ENCODE measurements around the gene YRDC.

Gene YRDC

GRCh38 chr1:37807555-37808368 is at the start of gene YRDC, which contains the start of gene C1orf122:
Gene YRDC (minus strand): TSS chr1:37808208. CDS start chr1:37808180, 28 bp downstream.
Gene C1orf122 (plus strand): TSS chr1:37807790. CDS start chr1:37808405, 615 bp downstream.
- Histone ChIP-seq H3K79me2 (ENCODE audit: low read length) (peaks cover 36% of the 10 kb centered on the region), H2AFZ (ENCODE audit: low read depth, low read length) (no peak within 1 kb of the TSS), H4K20me1 (ENCODE audit: insufficient read depth, low read length) (peaks cover 9% of the 10 kb centered on the region), H3K9ac (ENCODE audit: low read length) (peak within 1 kb of the TSS; percentile 90), H3K4me3 (ENCODE audit: low read length) (peak within 1 kb of the TSS; percentile 100), H3K27ac (ENCODE audit: low read length) (peak within 1 kb of the TSS; percentile 37), H3K36me3 (replicated peaks; ENCODE audit: low read depth, low read length) (peaks cover 24% of the 10 kb centered on the region), H3K27me3 (ENCODE audit: low read depth, low read length) (no peaks in the 10 kb centered on the region), H3K4me2 (ENCODE audit: low read length) (peak within 1 kb of the TSS; percentile 96), H3K9me3 (ENCODE audit: insufficient read depth, low read length) (no peaks in the 10 kb centered on the region), H3K4me1 (ENCODE audit: low read length) (peaks cover 13% of the 10 kb centered on the region)
- TF ChIP-seq EZH2phosphoT487 (IDR thresholded peaks at IDR 0.05; ENCODE audit: low read depth), result no peak
- TF ChIP-seq CTCF (IDR thresholded peaks at IDR 0.05; ENCODE audit: low read depth, low read length), result no peak

DNA sequence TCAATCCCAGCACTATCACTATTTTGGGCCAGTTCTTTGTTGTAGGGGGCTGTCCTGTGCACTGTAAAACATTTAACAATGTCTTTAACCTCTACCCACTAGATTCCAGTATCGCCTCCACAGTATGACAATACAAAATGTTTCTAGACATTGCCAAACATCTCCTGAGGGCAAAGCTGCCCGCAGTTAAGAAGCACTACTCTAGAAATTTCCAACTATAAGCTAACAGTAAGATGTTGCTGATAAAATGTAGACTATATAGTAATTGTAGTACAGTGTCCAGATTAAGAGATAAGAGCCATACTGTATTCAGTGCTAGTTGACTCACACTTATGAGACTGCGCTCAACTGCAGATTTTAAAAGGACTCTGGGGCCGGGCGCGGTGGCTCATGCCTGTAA is 46.4 kb upstream of the YRDC start:
- Histone ChIP-seq H3K9ac (ENCODE audit: low read length) (no peak overlapping the region), H3K9me3 (ENCODE audit: insufficient read depth, low read length) (no peaks in the 10 kb centered on the region), H3K79me2 (ENCODE audit: low read length) (peaks cover 56% of the 10 kb centered on the region), H4K20me1 (ENCODE audit: insufficient read depth, low read length) (no peaks in the 10 kb centered on the region), H2AFZ (ENCODE audit: low read depth, low read length) (no peak overlapping the region), H3K4me3 (ENCODE audit: low read length) (no peak overlapping the region), H3K27me3 (ENCODE audit: low read depth, low read length) (no peaks in the 10 kb centered on the region), H3K4me1 (ENCODE audit: low read length) (peaks cover 11% of the 10 kb centered on the region), H3K4me2 (ENCODE audit: low read length) (no peak overlapping the region), H3K36me3 (replicated peaks; ENCODE audit: low read depth, low read length) (peaks cover 3% of the 10 kb centered on the region), H3K27ac (ENCODE audit: low read length) (no peak overlapping the region)
- TF ChIP-seq EZH2phosphoT487 (IDR thresholded peaks at IDR 0.05; ENCODE audit: low read depth) (no peak), CTCF (IDR thresholded peaks at IDR 0.05; ENCODE audit: low read depth, low read length) (no peak)

DNA sequence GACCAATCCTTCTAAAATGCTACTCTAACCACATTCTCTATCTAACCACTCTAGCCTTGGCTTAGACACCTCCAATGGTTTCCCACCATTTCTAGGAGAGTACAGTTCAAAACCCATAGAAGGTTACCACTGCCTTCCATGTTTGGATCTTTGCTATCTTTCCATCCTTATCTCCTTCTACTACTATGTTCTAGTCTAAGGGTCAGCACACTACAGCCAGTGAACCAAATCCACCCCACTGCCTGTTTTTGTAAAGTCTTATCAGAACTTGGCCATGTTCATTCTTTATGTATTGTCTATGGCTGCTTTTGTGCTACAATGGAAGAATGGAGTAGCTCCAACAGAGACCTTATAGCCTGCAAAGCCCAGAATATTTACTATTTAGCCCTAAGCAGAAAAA is 45.1 kb upstream of the YRDC start:
- H3K27me3 ChIP-seq (ENCODE audit: low read depth, low read length), result no peaks in the 10 kb centered on the region
- peaks cover 9% of the 10 kb centered on the region for H3K4me1 ChIP-seq (ENCODE audit: low read length)
- H3K4me3 ChIP-seq (ENCODE audit: low read length), result no peak overlapping the region
- H3K9ac ChIP-seq (ENCODE audit: low read length), result no peak overlapping the region
- peaks cover 3% of the 10 kb centered on the region for H3K36me3 ChIP-seq (replicated peaks; ENCODE audit: low read depth, low read length)
- H3K4me2 ChIP-seq (ENCODE audit: low read length), result no peak overlapping the region
- H3K9me3 ChIP-seq (ENCODE audit: insufficient read depth, low read length), result no peaks in the 10 kb centered on the region
- no peak overlapping the region for H3K27ac ChIP-seq (ENCODE audit: low read length)
- TF ChIP-seq CTCF (IDR thresholded peaks at IDR 0.05; ENCODE audit: low read depth, low read length) (no peak), EZH2phosphoT487 (IDR thresholded peaks at IDR 0.05; ENCODE audit: low read depth) (no peak)
- no peaks in the 10 kb centered on the region for H4K20me1 ChIP-seq (ENCODE audit: insufficient read depth, low read length)
- H3K79me2 ChIP-seq (ENCODE audit: low read length), result peaks cover 55% of the 10 kb centered on the region
- H2AFZ ChIP-seq (ENCODE audit: low read depth, low read length), result no peak overlapping the region

DNA sequence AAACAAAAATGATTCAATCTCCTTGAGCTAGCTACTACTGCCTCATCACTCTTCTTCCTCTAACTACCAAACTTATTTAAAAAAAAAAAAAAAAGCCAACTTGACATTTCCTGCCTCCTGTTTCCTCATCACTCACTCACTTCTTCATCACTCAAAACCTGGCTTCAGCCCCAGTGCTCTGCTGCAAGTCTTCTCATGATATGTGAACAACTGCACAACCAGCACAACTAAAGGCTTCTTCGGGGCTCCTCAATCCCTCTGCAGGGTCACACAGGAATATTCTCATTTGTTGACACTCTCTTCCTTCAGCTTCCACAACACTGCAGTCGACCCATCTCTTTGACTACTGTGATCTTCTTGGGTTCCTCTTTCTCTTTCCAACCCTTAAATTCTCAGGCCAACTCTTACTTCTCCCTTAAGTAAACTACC is 43.8 kb upstream of the YRDC start:
- Histone ChIP-seq H3K4me2 (ENCODE audit: low read length) (no peak overlapping the region), H4K20me1 (ENCODE audit: insufficient read depth, low read length) (no peaks in the 10 kb centered on the region)
- TF ChIP-seq EZH2phosphoT487 (IDR thresholded peaks at IDR 0.05; ENCODE audit: low read depth) (no peak), CTCF (IDR thresholded peaks at IDR 0.05; ENCODE audit: low read depth, low read length) (no peak)

More for the DNA sequence above, 43.8 kb upstream of the YRDC start:
- H3K27ac ChIP-seq (ENCODE audit: low read length), result no peak overlapping the region
- peaks cover 62% of the 10 kb centered on the region for H3K79me2 ChIP-seq (ENCODE audit: low read length)
- H3K9ac ChIP-seq (ENCODE audit: low read length), result no peak overlapping the region
- no peak overlapping the region for H3K4me3 ChIP-seq (ENCODE audit: low read length)
- no peak overlapping the region for H2AFZ ChIP-seq (ENCODE audit: low read depth, low read length)
- H3K27me3 ChIP-seq (ENCODE audit: low read depth, low read length), result no peaks in the 10 kb centered on the region
- H3K36me3 ChIP-seq (replicated peaks; ENCODE audit: low read depth, low read length), result peaks cover 3% of the 10 kb centered on the region
- no peaks in the 10 kb centered on the region for H3K9me3 ChIP-seq (ENCODE audit: insufficient read depth, low read length)
- H3K4me1 ChIP-seq (ENCODE audit: low read length), result peaks cover 11% of the 10 kb centered on the region

All from OCI-LY3 (cell line).